ENCODE measurements around the gene KCNIP3. TPM values are rescaled to one million over a fixed set of nuclear protein-coding genes. Genes with fewer than 3 reads are reported as not detected.

KCNIP3 gene
- total and polyA plus RNA-seq, 9 of the 15 experiments (the other 6 are each of a cell fraction or from before 2014, with no cell fraction given): 0.04 TPM; not detected in 8

GRCh38 chr2:95278051-95278471 is 19.1 kb upstream of the KCNIP3 start:
- Histone ChIP-seq H3K4me3 (no peak overlapping the region), H3K9me1 (ENCODE audit: control insufficient read depth, insufficient read depth, low read length) (no peaks in the 10 kb centered on the region), H3K36me3 (ENCODE audit: control insufficient read depth, insufficient read depth, low read length) (no peaks in the 10 kb centered on the region), H3K4me2 (ENCODE audit: insufficient read depth, low read length) (no peak overlapping the region), H3K27me3 (ENCODE audit: control insufficient read depth in 2 of 2, insufficient read depth in 2 of 2, low read length in 2 of 2) (peaks cover 5 to 48% of the 10 kb centered on the region in 2 experiments; a peak in 4 of 5 replicates), H3K4me1 (replicated peaks in 1 of 2; ENCODE audit: control insufficient read depth in 2 of 2, insufficient read depth in 2 of 2, low read length in 2 of 2) (peaks cover 0 to 18% of the 10 kb centered on the region in 2 experiments; a peak in 2 of 5 replicates), H4K20me1 (replicated peaks; ENCODE audit: control insufficient read depth, insufficient read depth, low read length) (no peaks in the 10 kb centered on the region), H3K9me3 (replicated peaks; ENCODE audit: control insufficient read depth, insufficient read depth, low read depth, low read length) (no peaks in the 10 kb centered on the region), H3K9ac (ENCODE audit: insufficient read depth in 1 of 2, low read depth in 2 of 2, low read length in 2 of 2) (no peak overlapping the region), H3K27ac (ENCODE audit: extremely low read depth, low read depth, low read length) (no peak overlapping the region), H3K79me2 (ENCODE audit: control insufficient read depth, insufficient read depth, low read length) (no peaks in the 10 kb centered on the region), H2AFZ (ENCODE audit: low read depth, low read length) (no peak overlapping the region)
- POLR2A ChIA-PET: interaction anchor here (0.7 kb wide), 1 partner anchor 165 kb away, joined by 3 read pairs; no protein-coding TSS in a partner anchor
- CTCF ChIA-PET (ENCODE audit: low intra/inter-chr PET ratio): no interaction called here
- FAIRE-seq: no peak
- intact Hi-C loops (cut with micrococcal nuclease): no loop called here
- peak in 3 of 4 experiments; percentile 23 to 32 (median 25) for DNase-seq (ENCODE audit: extremely low read depth in 1 of 4, low spot score in 3 of 4)
- no peak; the same call in 1 of the 3 replicates for ATAC-seq
- in situ Hi-C loops (cut with MboI): no loop called here
- BruUV-seq (replicated peaks): no TSS peak
- 17% methylated on average over 5 of the region's 7 CpGs for WGBS (ENCODE audit: insufficient coverage, low coverage, missing lambda C conversion rate)
- TF ChIP-seq ASH1L (IDR thresholded peaks at IDR 0.05; ENCODE audit: borderline replicate concordance, low read depth, partially characterized antibody): no peak
- no peak for TF ChIP-seq ATF4 (CRISPR knock-in tag; IDR thresholded peaks at IDR 0.05)
- no peak for TF ChIP-seq NEUROD1 (IDR thresholded peaks at IDR 0.05; ENCODE audit: borderline replicate concordance, low read depth, low read length, partially characterized antibody)
- peak; percentile 83 for TF ChIP-seq ZNF316 (IDR thresholded peaks at IDR 0.05)
- TF ChIP-seq, protein P1, sequence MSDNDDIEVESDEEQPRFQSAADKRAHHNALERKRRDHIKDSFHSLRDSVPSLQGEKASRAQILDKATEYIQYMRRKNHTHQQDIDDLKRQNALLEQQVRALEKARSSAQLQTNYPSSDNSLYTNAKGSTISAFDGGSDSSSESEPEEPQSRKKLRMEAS (CRISPR knock-in tag; IDR thresholded peaks at IDR 0.05): no peak
- peak; percentile 56 for TF ChIP-seq MAFG (tag; conservative IDR thresholded peaks at IDR 0.05)
- 0 out of 2 replicates have a peak, but pooled peaks have one; percentile 23 for TF ChIP-seq SMARCE1 (IDR thresholded peaks at IDR 0.05)
- TF ChIP-seq FOSL1 (tag; conservative IDR thresholded peaks at IDR 0.05): peak; percentile 88
- peak; percentile 46; the same call in 1 of the 2 replicates for TF ChIP-seq JUND (IDR thresholded peaks at IDR 0.05; ENCODE audit: borderline replicate concordance, low read depth, low read length)
- peak; percentile 54; the same call in 1 of the 3 replicates for TF ChIP-seq JUND (tag; IDR thresholded peaks at IDR 0.05; ENCODE audit: borderline replicate concordance, low read depth, low read length)
- peak; percentile 52; the same call in 1 of the 2 replicates for TF ChIP-seq ATF3 (IDR thresholded peaks at IDR 0.05)
- TF ChIP-seq ATF3 (CRISPR knock-in tag; conservative IDR thresholded peaks at IDR 0.05): no peak
- peak; percentile 43; the same call in 1 of the 2 replicates for TF ChIP-seq MAFK (IDR thresholded peaks at IDR 0.05; ENCODE audit: low read length)
- TF ChIP-seq NFIX (CRISPR knock-in tag; IDR thresholded peaks at IDR 0.05; ENCODE audit: low read depth): no peak
- TF ChIP-seq C11orf30 (IDR thresholded peaks at IDR 0.05; ENCODE audit: low read depth): peak; percentile 90
- peak; percentile 68; the same call in 1 of the 2 replicates for TF ChIP-seq JUN (IDR thresholded peaks at IDR 0.05; ENCODE audit: borderline replicate concordance, low read depth, low read length)
- TF ChIP-seq JUN (CRISPR knock-in tag; IDR thresholded peaks at IDR 0.05; ENCODE audit: borderline replicate concordance): no peak
- peak; percentile 21; the same call in 1 of the 2 replicates for TF ChIP-seq NFE2 (IDR thresholded peaks at IDR 0.05; ENCODE audit: low read depth)

All from K562 (cell line).